Measurements from ENCODE around the gene S100A13. TPM values are rescaled to one million over a fixed set of nuclear protein-coding genes. Genes with fewer than 3 reads are reported as not detected.
A peak's percentile ranks its signal among the peaks of the same experiment; 100 is the strongest.

Gene S100A13
- total RNA-seq, 1 donor from 2014 or later, result 172 TPM

DNA sequence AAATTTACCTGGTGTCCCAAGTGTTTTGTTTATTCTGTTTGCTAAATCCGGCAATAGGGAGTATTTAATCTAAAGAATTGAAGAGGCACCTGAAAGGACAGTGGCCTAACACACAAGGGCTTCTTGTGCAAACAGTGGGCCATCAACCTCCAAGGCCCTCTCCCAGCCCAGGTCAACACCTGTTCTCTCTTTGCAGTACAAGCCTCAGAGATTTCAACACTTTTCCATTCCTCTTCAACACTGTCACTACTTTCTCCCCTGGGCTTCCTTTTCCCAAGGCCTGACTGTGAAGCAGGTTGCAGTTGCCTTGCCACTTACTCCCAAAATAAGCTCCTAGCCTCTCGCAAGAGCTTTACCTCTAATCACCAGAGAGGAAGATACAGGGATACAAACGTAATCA is 28.0 kb upstream of the S100A13 start:
- no peak for DNase-seq (ENCODE audit: low read depth)
- Histone ChIP-seq H3K27me3 (ENCODE audit: insufficient read depth, low read length) (no peaks in the 10 kb centered on the region), H2AFZ (ENCODE audit: low read depth, low read length) (no peak overlapping the region), H3K4me2 (ENCODE audit: low read length) (no peak overlapping the region), H3K9me3 (ENCODE audit: insufficient read depth, low read depth, low read length) (no peaks in the 10 kb centered on the region), H3K36me3 (ENCODE audit: insufficient read depth, low read length) (no peaks in the 10 kb centered on the region), H3K9ac (ENCODE audit: low read length) (no peak overlapping the region), H4K20me1 (ENCODE audit: insufficient read depth, low read length) (peaks cover 10% of the 10 kb centered on the region), H3K79me2 (ENCODE audit: insufficient read depth, low read length) (peaks cover 15% of the 10 kb centered on the region), H3K4me3 (ENCODE audit: insufficient read depth, low read depth, low read length) (no peak overlapping the region), H3K4me1 (ENCODE audit: insufficient read depth, low read length) (peaks cover 9% of the 10 kb centered on the region), H3K27ac (ENCODE audit: low read depth, low read length) (no peak overlapping the region)
- peaks cover 2% of the 10 kb centered on the region for H3K9me3 Mint-ChIP-seq (ENCODE audit: unreplicated experiment)
- FAIRE-seq, result no peak
- no peak overlapping the region for H3K27ac Mint-ChIP-seq (ENCODE audit: unreplicated experiment)
- H3K36me3 Mint-ChIP-seq (ENCODE audit: low read depth, unreplicated experiment), result peaks cover 2% of the 10 kb centered on the region
- H3K27me3 Mint-ChIP-seq (ENCODE audit: low read depth, unreplicated experiment), result no peaks in the 10 kb centered on the region
- TF ChIP-seq, protein P1, sequence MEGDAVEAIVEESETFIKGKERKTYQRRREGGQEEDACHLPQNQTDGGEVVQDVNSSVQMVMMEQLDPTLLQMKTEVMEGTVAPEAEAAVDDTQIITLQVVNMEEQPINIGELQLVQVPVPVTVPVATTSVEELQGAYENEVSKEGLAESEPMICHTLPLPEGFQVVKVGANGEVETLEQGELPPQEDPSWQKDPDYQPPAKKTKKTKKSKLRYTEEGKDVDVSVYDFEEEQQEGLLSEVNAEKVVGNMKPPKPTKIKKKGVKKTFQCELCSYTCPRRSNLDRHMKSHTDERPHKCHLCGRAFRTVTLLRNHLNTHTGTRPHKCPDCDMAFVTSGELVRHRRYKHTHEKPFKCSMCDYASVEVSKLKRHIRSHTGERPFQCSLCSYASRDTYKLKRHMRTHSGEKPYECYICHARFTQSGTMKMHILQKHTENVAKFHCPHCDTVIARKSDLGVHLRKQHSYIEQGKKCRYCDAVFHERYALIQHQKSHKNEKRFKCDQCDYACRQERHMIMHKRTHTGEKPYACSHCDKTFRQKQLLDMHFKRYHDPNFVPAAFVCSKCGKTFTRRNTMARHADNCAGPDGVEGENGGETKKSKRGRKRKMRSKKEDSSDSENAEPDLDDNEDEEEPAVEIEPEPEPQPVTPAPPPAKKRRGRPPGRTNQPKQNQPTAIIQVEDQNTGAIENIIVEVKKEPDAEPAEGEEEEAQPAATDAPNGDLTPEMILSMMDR (IDR thresholded peaks at IDR 0.05; ENCODE audit: insufficient read depth, low read depth, low read length), result no peak
- no peak for TF ChIP-seq EZH2 (IDR thresholded peaks at IDR 0.05; ENCODE audit: insufficient read depth, low read length)
- H3K4me1 Mint-ChIP-seq (ENCODE audit: low read depth, unreplicated experiment), result peaks cover 10% of the 10 kb centered on the region
- H3K4me3 Mint-ChIP-seq (ENCODE audit: unreplicated experiment), result no peak overlapping the region

DNA sequence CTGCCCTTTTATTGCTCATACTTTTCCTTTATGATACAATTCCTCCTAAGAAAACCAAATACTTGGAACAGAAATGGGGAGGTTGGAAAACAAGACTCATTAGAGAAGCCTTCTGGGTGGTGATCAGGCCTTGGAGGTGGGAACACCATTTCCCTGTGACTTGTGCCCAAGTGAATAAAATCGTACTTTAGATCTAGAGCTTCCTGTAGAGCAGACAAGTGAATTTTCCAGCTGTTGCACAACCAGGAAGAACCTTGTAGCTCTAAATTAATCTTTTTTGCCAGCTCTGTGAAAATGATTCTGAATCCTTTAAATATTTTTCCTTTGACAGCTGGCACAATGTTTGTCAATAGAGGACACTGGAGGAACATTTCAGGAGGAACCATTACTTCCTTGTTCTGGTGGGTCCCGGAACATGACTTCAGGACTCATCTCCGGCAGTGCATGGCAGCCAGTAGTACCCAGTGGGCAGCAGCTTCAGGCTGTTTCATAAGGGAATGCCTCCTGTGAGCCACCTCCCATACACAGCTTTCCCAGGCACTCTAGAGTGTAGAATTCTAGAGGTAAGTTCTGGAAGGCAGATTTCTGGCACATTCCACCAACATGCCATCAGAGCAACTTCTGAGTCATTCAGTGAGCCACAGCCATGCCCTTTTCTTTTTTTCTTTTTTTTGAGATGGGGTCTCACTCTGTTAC is 25.6 kb upstream of the S100A13 start:
- Histone ChIP-seq H3K27me3 (ENCODE audit: insufficient read depth, low read length) (no peaks in the 10 kb centered on the region), H4K20me1 (ENCODE audit: insufficient read depth, low read length) (no peaks in the 10 kb centered on the region), H3K4me3 (ENCODE audit: insufficient read depth, low read depth, low read length) (no peak overlapping the region), H3K9me3 (ENCODE audit: insufficient read depth, low read depth, low read length) (no peaks in the 10 kb centered on the region), H3K36me3 (ENCODE audit: insufficient read depth, low read length) (no peaks in the 10 kb centered on the region), H3K4me1 (ENCODE audit: insufficient read depth, low read length) (peaks cover 6% of the 10 kb centered on the region), H3K9ac (ENCODE audit: low read length) (no peak overlapping the region), H2AFZ (ENCODE audit: low read depth, low read length) (no peak overlapping the region), H3K27ac (ENCODE audit: low read depth, low read length) (peak overlapping the region; percentile 20), H3K79me2 (ENCODE audit: insufficient read depth, low read length) (no peaks in the 10 kb centered on the region), H3K4me2 (ENCODE audit: low read length) (peak overlapping the region; percentile 26)
- TF ChIP-seq, protein P1 (IDR thresholded peaks at IDR 0.05; ENCODE audit: insufficient read depth, low read depth, low read length), result no peak
- TF ChIP-seq EZH2 (IDR thresholded peaks at IDR 0.05; ENCODE audit: insufficient read depth, low read length), result no peak
- FAIRE-seq, result no peak
- Mint-ChIP-seq H3K9me3 (ENCODE audit: unreplicated experiment) (peaks cover 2% of the 10 kb centered on the region), H3K27ac (ENCODE audit: unreplicated experiment) (no peak overlapping the region), H3K4me3 (ENCODE audit: unreplicated experiment) (no peak overlapping the region), H3K27me3 (ENCODE audit: low read depth, unreplicated experiment) (no peaks in the 10 kb centered on the region), H3K4me1 (ENCODE audit: low read depth, unreplicated experiment) (peaks cover 6% of the 10 kb centered on the region), H3K36me3 (ENCODE audit: low read depth, unreplicated experiment) (no peaks in the 10 kb centered on the region)
- DNase-seq (ENCODE audit: low read depth), result peak; percentile 51

DNA sequence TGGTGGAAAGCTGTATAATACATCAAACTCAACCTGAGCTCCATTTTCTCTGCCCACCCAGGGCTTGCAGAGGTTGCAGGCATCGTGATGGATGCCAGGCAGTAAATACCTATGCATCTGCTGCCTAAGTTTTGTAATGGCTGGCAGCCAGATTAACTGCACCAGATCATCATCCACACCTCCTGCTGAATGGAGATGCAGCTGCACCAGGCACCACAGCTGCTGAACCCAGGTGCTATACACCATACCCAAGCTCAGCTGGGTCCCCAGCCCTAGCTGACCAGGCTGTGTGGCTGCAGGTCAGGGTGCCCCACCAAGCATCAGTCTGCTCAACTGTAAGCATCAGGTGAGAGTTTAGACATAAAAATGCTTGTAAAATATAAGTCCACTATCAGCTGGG is 24.5 kb upstream of the S100A13 start:
- H3K27ac Mint-ChIP-seq (ENCODE audit: unreplicated experiment), result no peak overlapping the region
- peaks cover 2% of the 10 kb centered on the region for H3K9me3 Mint-ChIP-seq (ENCODE audit: unreplicated experiment)
- FAIRE-seq (no peak), DNase-seq (ENCODE audit: low read depth) (no peak)
- no peaks in the 10 kb centered on the region for H4K20me1 ChIP-seq (ENCODE audit: insufficient read depth, low read length)
- H3K4me1 Mint-ChIP-seq (ENCODE audit: low read depth, unreplicated experiment), result peaks cover 9% of the 10 kb centered on the region
- no peaks in the 10 kb centered on the region for H3K79me2 ChIP-seq (ENCODE audit: insufficient read depth, low read length)
- no peaks in the 10 kb centered on the region for H3K27me3 Mint-ChIP-seq (ENCODE audit: low read depth, unreplicated experiment)
- H3K4me3 ChIP-seq (ENCODE audit: insufficient read depth, low read depth, low read length), result no peak overlapping the region
- H3K27me3 ChIP-seq (ENCODE audit: insufficient read depth, low read length), result no peaks in the 10 kb centered on the region
- H3K9me3 ChIP-seq (ENCODE audit: insufficient read depth, low read depth, low read length), result no peaks in the 10 kb centered on the region
- no peaks in the 10 kb centered on the region for H3K36me3 ChIP-seq (ENCODE audit: insufficient read depth, low read length)
- peaks cover 1% of the 10 kb centered on the region for H3K36me3 Mint-ChIP-seq (ENCODE audit: low read depth, unreplicated experiment)
- peaks cover 6% of the 10 kb centered on the region for H3K4me1 ChIP-seq (ENCODE audit: insufficient read depth, low read length)
- TF ChIP-seq EZH2 (IDR thresholded peaks at IDR 0.05; ENCODE audit: insufficient read depth, low read length), result no peak
- TF ChIP-seq, protein P1 (IDR thresholded peaks at IDR 0.05; ENCODE audit: insufficient read depth, low read depth, low read length), result no peak
- H3K4me3 Mint-ChIP-seq (ENCODE audit: unreplicated experiment), result no peak overlapping the region
- no peak overlapping the region for H2AFZ ChIP-seq (ENCODE audit: low read depth, low read length)
- no peak overlapping the region for H3K27ac ChIP-seq (ENCODE audit: low read depth, low read length)
- H3K4me2 ChIP-seq (ENCODE audit: low read length), result no peak overlapping the region
- H3K9ac ChIP-seq (ENCODE audit: low read length), result no peak overlapping the region

Measured in astrocyte (in vitro differentiated cells and primary cell).